ENCODE results near the gene EYA2.

Gene EYA2

DNA sequence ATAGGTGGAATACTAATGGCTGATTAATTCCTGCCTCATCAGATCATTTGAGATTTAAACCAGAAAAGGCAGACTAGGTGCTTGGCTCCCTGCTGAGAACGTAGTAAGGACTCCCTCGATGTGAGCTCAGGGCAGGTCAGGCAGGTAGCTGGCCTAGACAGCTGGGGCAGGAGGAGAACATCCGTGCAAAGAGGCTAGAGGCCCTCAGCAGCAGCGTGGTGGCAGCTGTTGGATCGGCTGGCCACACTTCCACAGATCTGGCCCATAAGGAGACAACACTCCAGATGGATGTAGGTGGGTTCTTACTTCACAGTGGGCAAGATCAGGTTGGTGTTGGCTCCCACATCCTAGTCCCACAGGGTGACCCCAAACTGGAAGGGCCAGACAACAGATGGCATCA is 38.5 kb downstream of the EYA2 start:
- DNase-seq (ENCODE audit: low spot score), result no peak

GRCh38 chr20:46934746-46935287 is 40.2 kb downstream of the EYA2 start:
- no peak for DNase-seq (ENCODE audit: low spot score)

- no peak for DNase-seq (ENCODE audit: low spot score)
Observed at GRCh38 chr20:46935394-46936017, 40.9 kb downstream of the EYA2 start.

- DNase-seq (ENCODE audit: low spot score), result no peak
Observed at GRCh38 chr20:46936415-46937156, 41.9 kb downstream of the EYA2 start.

DNA sequence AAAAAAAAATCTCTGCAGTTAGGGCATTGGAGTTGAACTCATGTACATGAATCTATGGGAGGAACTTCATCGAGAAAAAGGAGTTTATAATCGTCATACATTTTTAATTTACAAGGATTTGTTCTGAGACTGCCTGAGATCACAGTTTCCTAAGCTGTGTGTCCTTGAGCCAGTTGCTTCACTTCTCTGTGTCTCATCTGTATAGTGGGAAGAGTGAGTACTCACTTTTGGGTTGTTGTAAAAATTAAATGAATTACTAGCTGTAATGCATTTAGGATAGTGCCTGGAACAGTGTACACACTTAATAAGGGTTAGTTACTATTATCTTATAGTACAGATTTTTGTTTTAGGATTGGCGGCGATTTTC is 42.5 kb downstream of the EYA2 start:
- no peak for DNase-seq (ENCODE audit: low spot score)

GRCh38 chr20:46937533-46938226 is 43.0 kb downstream of the EYA2 start:
- no peak for DNase-seq (ENCODE audit: low spot score)

DNA sequence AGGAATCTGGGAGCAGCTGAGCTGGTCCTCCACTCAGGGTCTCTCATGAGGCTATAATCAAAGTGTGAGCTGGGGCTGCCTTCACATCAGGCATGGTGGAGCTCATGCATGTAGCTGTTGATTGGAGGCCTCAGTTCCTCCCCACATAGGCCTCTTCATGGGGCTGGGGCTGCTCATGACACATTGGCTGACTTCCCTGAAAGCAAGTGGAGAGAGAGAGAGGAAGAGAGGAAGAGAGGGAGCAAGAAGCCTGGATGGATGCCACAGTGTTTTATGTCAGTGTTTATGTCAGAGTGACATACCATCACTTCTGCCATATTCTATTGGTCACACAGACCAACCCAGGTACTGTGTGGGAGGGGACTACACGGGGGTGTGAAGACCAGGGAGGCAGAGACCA is 43.8 kb downstream of the EYA2 start:
- no peak for DNase-seq (ENCODE audit: low spot score)

- DNase-seq (ENCODE audit: low spot score), result peak; percentile 70
Observed at GRCh38 chr20:46939031-46939965, 44.7 kb downstream of the EYA2 start.

DNA sequence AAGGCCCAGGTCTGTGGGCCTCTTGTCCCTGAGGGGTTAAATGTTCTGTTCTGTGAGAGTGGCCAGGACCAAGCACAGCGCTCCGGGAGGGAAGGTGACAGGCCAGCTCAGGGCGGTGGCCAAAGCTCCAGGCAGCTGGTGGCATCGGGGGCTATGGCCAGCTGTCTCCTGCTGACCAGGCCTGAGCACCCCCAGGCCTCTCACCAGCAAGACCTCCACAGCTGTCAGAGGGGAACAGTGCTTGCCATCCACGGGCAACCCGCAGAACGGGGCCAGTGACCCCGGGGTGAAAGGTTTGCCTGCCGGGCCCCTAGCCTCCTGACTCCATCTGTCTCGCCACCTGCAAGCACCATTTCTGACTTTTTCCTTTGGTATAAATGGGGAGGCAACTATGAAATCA is 46.0 kb downstream of the EYA2 start:
- no peak for DNase-seq (ENCODE audit: low spot score)

DNA sequence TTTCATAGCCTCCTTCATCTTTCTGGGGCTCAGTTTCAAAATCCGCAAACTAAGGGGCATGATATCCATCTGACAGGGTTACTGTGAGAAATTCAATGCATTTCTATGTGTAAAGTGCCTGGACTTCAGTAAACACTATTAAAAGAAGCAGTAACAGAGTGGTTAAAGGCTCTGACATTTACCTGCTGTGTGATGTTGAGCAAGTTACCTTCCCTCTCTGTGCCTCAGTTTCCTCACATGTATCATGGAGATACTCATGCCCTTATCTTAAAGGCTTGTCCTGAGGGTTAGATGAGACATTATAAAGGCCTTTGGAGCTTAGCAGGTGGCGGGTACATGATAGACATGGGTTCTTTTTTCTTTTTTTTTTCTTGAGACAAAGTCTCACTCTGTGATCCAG is 46.8 kb downstream of the EYA2 start:
- no peak for DNase-seq (ENCODE audit: low spot score)

DNA sequence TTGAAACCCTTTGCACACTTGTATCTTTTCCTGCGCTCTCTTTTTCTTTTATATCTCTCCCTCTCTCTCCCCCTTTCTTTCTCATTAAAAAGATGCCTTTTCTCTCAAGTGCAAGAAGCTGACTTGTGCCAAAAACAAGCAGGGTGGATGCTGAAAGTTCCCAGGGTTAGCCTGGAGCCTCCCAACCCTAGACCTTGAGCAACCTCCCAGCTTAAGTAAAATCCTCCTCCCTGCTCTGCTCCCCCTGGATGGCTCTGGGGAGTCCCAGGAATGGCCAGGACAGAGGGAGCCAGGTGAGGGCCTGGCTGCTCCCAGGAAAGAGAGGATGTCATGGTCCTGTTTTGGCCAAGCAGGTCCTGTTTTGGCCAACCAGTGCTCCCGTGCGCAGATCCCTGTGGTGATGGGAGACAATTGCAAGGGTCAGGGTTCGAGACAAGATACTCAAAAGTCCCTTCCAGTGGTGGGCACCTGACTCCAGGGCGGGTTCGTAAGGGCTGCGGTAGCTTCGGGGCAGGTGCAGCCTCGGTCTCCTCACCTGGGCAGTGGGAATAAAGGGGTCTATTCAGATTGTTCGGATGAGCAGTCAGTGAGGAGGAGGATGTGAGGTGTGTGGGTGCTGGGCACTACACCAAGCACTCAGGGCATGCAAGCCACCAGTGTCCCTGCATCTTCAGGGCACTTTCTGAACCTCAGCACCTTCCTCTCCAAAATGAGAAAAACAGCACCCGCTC is 49.4 kb downstream of the EYA2 start:
- no peak for DNase-seq (ENCODE audit: low spot score)

DNA sequence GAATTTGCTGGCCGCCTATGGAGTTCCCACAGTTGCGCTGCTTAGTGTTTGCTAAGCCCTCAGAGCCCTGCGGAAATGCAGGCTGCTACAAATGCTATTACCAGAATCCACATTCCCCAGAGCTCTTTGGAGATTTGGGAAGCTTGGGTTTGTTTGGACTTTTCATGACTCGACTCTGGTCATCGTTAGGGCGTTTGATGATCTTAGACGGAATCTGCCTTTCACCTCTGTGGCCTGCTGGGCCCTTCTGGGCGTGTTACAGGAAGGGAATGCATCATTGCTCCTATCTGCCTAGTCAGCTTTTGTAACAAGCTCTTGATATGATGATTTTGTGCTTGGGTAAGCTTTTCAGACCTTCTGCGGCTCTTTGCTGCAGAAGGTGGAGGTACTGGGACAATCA is 50.8 kb downstream of the EYA2 start:
- no peak for DNase-seq (ENCODE audit: low spot score)

DNA sequence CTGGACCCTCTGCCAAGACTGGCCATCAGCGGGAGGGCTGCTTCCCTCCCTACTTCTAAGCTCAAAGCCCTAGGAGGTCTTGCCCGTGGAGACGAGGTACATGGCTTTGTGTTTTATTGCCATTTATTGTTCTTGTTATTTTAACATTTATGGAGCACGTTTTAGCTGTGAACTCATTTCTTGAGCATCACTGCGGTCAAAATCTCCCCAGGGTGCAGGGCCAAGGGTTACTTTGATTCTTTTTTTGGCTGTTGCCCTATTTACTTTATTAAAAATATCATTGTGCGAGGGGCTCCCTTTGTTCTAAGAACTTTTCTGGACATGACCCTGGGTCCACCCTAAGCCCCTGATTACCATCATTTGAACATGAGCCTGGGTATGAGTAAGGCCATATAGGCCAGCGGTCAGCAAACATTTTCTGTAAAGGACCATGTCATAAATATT is 51.6 kb downstream of the EYA2 start:
- no peak for DNase-seq (ENCODE audit: low spot score)

DNA sequence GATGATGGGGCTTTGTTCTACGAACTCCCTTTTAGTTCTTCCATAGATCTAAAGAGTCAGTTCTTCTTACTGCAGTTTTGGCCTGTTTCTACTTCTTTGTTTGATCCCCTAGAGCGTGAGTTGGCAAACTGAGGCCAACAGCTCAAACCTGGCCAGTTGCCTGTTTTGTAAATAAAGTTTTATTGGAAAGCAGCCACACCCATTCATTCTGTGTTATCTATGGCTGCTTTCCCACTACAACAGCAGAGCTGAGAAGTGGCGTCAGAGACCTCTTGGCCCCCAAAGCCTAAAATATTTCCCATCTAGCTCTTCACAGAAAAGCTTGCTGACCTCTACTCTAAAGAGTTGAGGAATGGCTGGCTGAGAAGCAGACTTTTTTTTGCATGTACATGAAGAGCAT is 52.2 kb downstream of the EYA2 start:
- DNase-seq (ENCODE audit: low spot score), result no peak

- DNase-seq (ENCODE audit: low spot score), result no peak
Observed at GRCh38 chr20:46948081-46948480, 53.4 kb downstream of the EYA2 start.

DNA sequence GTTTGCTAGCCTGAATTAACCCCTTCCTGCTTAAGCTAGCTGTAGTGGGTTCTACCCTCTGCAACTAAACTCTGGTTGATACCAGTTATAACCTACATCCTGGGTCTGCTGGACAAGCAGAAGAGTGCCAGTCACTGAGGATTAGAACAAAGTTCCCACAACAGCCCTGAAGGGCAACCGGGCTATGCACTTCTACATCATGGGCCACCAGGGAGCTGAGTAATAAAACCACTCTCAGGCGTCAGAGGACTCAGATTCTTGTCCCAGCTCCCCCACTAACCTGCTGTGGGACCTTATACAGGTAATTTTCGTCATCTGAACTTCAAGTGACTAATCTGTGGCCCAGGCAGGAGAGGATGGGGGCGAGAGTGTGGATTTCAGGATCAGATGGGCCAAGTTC is 56.8 kb downstream of the EYA2 start:
- DNase-seq (ENCODE audit: low spot score), result no peak

DNA sequence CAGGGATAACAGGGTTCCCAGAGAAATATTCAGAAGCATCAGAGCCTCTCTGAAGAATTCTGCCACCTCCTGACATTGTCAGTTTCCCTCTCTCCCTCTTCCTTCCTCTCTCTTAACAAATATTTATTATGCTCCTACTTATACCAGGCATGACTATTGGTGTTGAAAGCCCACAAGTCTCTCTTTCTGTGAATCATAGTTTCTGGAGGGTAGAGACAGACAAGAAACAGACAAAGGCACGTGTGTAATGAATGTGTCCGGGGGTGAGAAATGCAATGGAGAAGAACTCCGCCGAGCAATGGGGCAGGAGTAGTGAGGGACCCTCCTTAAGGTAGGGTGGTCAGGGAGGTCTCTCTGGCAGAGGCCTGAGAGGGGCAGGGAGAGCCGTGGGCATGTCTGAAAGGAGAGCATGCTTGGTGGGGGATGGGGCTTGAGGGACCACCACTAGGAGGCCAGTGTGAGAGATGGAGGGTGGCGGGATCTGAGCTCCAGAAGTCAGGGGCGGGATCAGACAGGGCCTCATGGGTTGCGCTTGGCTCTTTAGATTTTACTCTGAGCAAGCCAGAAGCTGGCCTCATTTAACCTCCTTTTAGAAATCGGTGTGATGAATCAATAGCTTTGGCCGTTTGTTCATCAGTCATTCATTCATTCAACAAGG is 57.3 kb downstream of the EYA2 start:
- DNase-seq (ENCODE audit: low spot score), result no peak

DNA sequence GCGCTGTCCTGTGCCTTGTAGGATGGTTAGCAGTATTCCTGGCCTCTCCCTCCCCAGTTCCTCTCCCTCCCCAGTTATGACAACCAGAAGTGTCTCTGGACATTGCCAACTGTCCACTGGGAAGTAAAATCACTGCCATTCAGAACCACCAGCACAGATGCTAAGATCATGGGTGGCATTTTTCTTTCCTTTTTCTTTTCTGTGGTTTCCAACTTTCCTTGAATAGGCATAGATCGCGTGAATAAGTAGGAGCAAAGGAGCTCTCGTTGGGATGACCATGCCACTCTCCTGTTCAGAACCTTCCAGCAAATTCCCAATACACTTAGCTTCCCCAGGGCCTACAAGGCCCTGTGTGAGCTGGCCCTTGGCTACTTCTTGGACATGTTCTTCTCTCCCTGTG is 59.0 kb downstream of the EYA2 start:
- no peak for DNase-seq (ENCODE audit: low spot score)

- no peak for DNase-seq (ENCODE audit: low spot score)
Observed at GRCh38 chr20:46954490-46955038, 59.9 kb downstream of the EYA2 start.

Data from RKO (cell line).